GM18502 (cell line): ENCODE measurements around the gene CDK14.

Experiments
- ATAC-seq: cut with Tn5 transposase; IDR thresholded peaks from one replicate; pipeline ENCODE4 v1.9.1; 2021; ENCODE audit warnings: mild to moderate bottlenecking; ENCODE audit not compliant: unreplicated experiment, poor library complexity

CDK14 gene

GRCh38 chr7:90830308-90830707 is 234.2 kb downstream of the CDK14 start:
- ATAC-seq: no peak

GRCh38 chr7:90832726-90833125 is 236.6 kb downstream of the CDK14 start:
- no peak for ATAC-seq

GRCh38 chr7:90833443-90833842 is 237.3 kb downstream of the CDK14 start:
- no peak for ATAC-seq

GRCh38 chr7:90834771-90835170 is 238.7 kb downstream of the CDK14 start:
- ATAC-seq: no peak

GRCh38 chr7:90835861-90836260 is 239.7 kb downstream of the CDK14 start:
- ATAC-seq: no peak

- no peak for ATAC-seq
Observed at GRCh38 chr7:90836937-90837336, 240.8 kb downstream of the CDK14 start.

- ATAC-seq: no peak
Observed at GRCh38 chr7:90838799-90839198, 242.7 kb downstream of the CDK14 start.

GRCh38 chr7:90839316-90839715 is 243.2 kb downstream of the CDK14 start:
- ATAC-seq: no peak

- ATAC-seq: no peak
Observed at GRCh38 chr7:90839727-90840291, 243.7 kb downstream of the CDK14 start.

GRCh38 chr7:90841759-90842429 is 245.8 kb downstream of the CDK14 start:
- ATAC-seq: no peak

- ATAC-seq: peak; percentile 49
Observed at GRCh38 chr7:90842430-90842788, 246.3 kb downstream of the CDK14 start.

- ATAC-seq: no peak
Observed at GRCh38 chr7:90843472-90843871, 247.4 kb downstream of the CDK14 start.

- ATAC-seq: no peak
Observed at GRCh38 chr7:90844421-90844820, 248.3 kb downstream of the CDK14 start.

- ATAC-seq: no peak
Observed at GRCh38 chr7:90846192-90846591, 250.1 kb downstream of the CDK14 start.

GRCh38 chr7:90850066-90850465 is 253.9 kb downstream of the CDK14 start:
- ATAC-seq: no peak

- ATAC-seq: no peak
Observed at GRCh38 chr7:90850471-90850870, 254.3 kb downstream of the CDK14 start.

- ATAC-seq: peak; percentile 48
Observed at GRCh38 chr7:90853205-90853604, 257.1 kb downstream of the CDK14 start.

GRCh38 chr7:90856351-90857070 is 260.4 kb downstream of the CDK14 start:
- ATAC-seq: peak; percentile 52

- no peak for ATAC-seq
Observed at GRCh38 chr7:90857603-90858002, 261.5 kb downstream of the CDK14 start.

GRCh38 chr7:90858546-90858945 is 262.4 kb downstream of the CDK14 start:
- peak; percentile 67 for ATAC-seq

GRCh38 chr7:90859521-90859920 is 263.4 kb downstream of the CDK14 start:
- no peak for ATAC-seq

GRCh38 chr7:90864088-90864487 is 268.0 kb downstream of the CDK14 start:
- ATAC-seq: no peak
